MM.1S (cell line): Measurements from ENCODE around the gene AP5Z1.

ENCODE experiments used
- CTCF ChIP-seq: fragments of 300-600 bp; sonication (generic); IDR thresholded peaks from 2 replicates; pipeline ENCODE4 v1.5.1; 2016; ENCODE audit warnings: antibody characterized with exemption, low read length, mixed read lengths
- EZH2 ChIP-seq: fragments of 300-600 bp; sonication (generic); optimal IDR thresholded peaks from 2 replicates; pipeline ENCODE3; 2017; ENCODE audit warnings: low read depth, mild to moderate bottlenecking, antibody characterized with exemption, low read length, mixed read lengths

- TF ChIP-seq CTCF (no peak), EZH2 (no peak)
These were observed 12.1 kb downstream of the AP5Z1 start for GRCh38 chr7:4787541-4787940.
